Lung (tissue), 12 donors: ENCODE data around the gene INPP4A. TPM values are rescaled to one million over a fixed set of nuclear protein-coding genes. Genes with fewer than 3 reads are reported as not detected.

ENCODE experiments used
- ATAC-seq: fragments of 200-7000 bp; cut with Tn5 transposase; one replicate; pipeline ENCODE4 v1.9.1; 2020; ENCODE audit warnings: moderate number of reproducible peaks; ENCODE audit not compliant: insufficient read depth, low FRiP score
- DNase-seq, 3 donors: peaks; one replicate each; pipeline ENCODE4 v3.0.0-alpha.2; 2013 to 2017
- H3K27ac ChIP-seq, 2 donors: one replicate each; pipeline ENCODE4 v1.5.1; 2013; ENCODE audit warnings: mild to moderate bottlenecking in 2 of 2, moderate library complexity in 2 of 2, control low read depth in 1 of 2, inconsistent platforms in 1 of 2, low read depth in 1 of 2, low read length in 1 of 2
- H3K27me3 ChIP-seq, 3 donors: one replicate each; pipeline ENCODE4 v1.5.1; 2013; ENCODE audit warnings: low read length in 2 of 3; ENCODE audit not compliant: control insufficient read depth in 3 of 3, insufficient read depth in 3 of 3
- H3K36me3 ChIP-seq, 4 donors: one replicate each; pipeline ENCODE4 v1.5.1; 2013; ENCODE audit warnings: low read length in 4 of 4, mild to moderate bottlenecking in 1 of 4, moderate library complexity in 1 of 4; ENCODE audit not compliant: control insufficient read depth in 4 of 4, insufficient read depth in 4 of 4
- H3K4me1 ChIP-seq, 5 donors: one replicate each; pipeline ENCODE4 v1.5.1; 2013; ENCODE audit warnings: low read length in 5 of 5, mild to moderate bottlenecking in 2 of 5, moderate library complexity in 1 of 5; ENCODE audit not compliant: control insufficient read depth in 5 of 5, insufficient read depth in 5 of 5
- H3K4me3 ChIP-seq: one replicate; pipeline ENCODE4 v1.5.1; 2013; ENCODE audit warnings: mild to moderate bottlenecking, control low read depth, moderate library complexity
- H3K9ac ChIP-seq, 2 donors: one replicate each; pipeline ENCODE4 v1.5.1; 2013; ENCODE audit warnings: low read length in 2 of 2, control low read depth in 1 of 2; ENCODE audit not compliant: insufficient read depth in 1 of 2
- H3K9me3 ChIP-seq, 4 donors: one replicate each; pipeline ENCODE4 v1.5.1; 2013; ENCODE audit warnings: low read length in 3 of 4, mild to moderate bottlenecking in 1 of 4, moderate library complexity in 1 of 4; ENCODE audit not compliant: control insufficient read depth in 4 of 4, insufficient read depth in 3 of 4
- WGBS, 2 donors: extraction: QIAGEN DNeasy Blood & Tissue Kit; methylation state at CpG; one replicate each; pipeline ENCODE4 v1.1.7; 2013; 5-methylcytosine and 5-hydroxymethylcytosine counted together
- polyA plus RNA-seq, 2 donors: library from polyadenylated mRNA; stranded (reverse); fragments of 200-250 nt; gene quantifications; one replicate each; pipeline ENCODE4 v1.2.1, GENCODE V29; 2013
- total RNA-seq, 2 donors: library from RNA; depleted of rRNA in 1 of 2; stranded (reverse); fragments of >200 nt in 1 of 2; gene quantifications; one replicate each; pipeline ENCODE4 v1.2.1, GENCODE V29; 2014 to 2021
- TF ChIP-seq, protein P1 (sequence below): IDR thresholded peaks from 2 replicates; pipeline ENCODE4 v1.5.1; 2012; ENCODE audit warnings: mild to moderate bottlenecking; ENCODE audit errors: control extremely low read depth, extremely low read depth
- donor health status: control.
- donor health status: control.
- donor health status: Bipolar disorder and iron deficiency.
- donor health status: healthy.
- donor health status: DM: yes; HTN: yes; CAD: no.

INPP4A gene
- total and polyA plus RNA-seq, 4 donors: 8.0 to 43.3 (median 19.8) TPM

DNA sequence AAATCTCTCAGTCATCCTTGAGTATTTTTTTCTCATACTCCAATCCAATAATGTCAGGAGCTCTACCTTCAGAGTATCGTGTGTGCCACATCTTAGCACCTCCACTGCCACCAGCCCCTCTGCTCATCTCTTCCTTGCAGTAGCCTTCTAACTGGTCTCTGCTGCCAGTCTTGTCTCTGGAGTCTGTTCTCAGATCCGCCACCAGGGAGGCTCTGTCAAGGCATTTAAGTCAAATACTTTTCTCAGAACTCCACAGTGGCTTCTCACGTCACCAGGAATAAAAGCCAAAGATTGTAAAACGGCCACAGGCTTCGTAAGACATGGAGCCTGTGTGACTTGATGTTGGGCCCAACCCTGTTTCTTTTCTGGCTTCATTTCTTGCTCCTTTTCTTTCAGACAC lies 170.8 kb downstream of the INPP4A start:
- no peak for DNase-seq

DNA sequence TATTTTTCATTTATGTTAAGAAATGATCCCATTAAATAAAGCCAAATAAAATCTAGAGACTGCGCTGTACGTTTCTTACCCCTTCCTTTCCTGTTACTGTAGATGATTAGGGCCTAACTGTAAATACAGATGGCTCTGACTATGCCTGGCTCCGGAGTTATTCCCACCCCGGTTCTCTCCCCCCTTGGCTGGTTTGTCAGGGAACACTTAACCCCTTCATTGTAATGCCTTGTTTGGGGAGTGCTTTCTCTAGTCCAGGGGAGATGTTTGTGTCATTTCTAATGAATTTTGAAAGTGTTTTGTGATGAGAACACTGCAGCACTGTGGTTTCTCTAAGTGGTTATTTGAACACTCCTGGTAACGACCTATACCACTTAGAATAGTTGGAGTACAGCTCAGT lies 172.5 kb downstream of the INPP4A start:
- WGBS, 2 donors: 58 to 65% methylated on average over 5 of the region's 5 CpGs
- H3K9ac ChIP-seq: no peak overlapping the region

More for the DNA sequence above, 170.8 kb downstream of the INPP4A start:
- H3K9ac ChIP-seq: no peak overlapping the region
- H3K4me1 ChIP-seq: peaks cover 0 to 4% (median under 1%) of the 10 kb centered on the region in 5 donors
- peaks cover 20 to 38% (median 31%) of the 10 kb centered on the region in 4 donors for H3K36me3 ChIP-seq
- WGBS, 2 donors: 92 to 94% methylated on average over 5 of the region's 5 CpGs
- ATAC-seq: no peak
- H3K4me3 ChIP-seq: no peak overlapping the region
- TF ChIP-seq, protein P1, sequence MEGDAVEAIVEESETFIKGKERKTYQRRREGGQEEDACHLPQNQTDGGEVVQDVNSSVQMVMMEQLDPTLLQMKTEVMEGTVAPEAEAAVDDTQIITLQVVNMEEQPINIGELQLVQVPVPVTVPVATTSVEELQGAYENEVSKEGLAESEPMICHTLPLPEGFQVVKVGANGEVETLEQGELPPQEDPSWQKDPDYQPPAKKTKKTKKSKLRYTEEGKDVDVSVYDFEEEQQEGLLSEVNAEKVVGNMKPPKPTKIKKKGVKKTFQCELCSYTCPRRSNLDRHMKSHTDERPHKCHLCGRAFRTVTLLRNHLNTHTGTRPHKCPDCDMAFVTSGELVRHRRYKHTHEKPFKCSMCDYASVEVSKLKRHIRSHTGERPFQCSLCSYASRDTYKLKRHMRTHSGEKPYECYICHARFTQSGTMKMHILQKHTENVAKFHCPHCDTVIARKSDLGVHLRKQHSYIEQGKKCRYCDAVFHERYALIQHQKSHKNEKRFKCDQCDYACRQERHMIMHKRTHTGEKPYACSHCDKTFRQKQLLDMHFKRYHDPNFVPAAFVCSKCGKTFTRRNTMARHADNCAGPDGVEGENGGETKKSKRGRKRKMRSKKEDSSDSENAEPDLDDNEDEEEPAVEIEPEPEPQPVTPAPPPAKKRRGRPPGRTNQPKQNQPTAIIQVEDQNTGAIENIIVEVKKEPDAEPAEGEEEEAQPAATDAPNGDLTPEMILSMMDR: no peak
- no peaks in the 10 kb centered on the region for H3K9me3 ChIP-seq
- H3K27ac ChIP-seq: no peak overlapping the region
- H3K27me3 ChIP-seq: no peaks in the 10 kb centered on the region

DNA sequence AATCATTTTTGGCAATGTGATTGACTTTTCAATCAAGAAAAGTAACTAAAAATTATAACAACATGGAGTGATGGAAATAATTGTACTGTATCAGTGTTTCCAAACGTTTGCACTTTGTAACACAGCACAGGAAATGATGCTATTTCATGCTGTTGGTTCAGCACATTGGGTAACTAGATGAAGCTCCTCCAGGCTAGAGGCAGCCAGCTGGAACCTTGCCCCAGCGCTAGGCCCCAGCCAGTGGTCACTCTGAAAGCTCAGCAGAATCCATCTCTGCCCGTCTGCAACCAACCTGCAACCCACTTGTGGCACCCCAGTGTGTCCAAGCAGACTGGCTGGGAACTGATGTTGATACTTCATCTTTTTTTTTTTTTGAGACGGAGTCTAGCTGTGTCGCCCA lies 179.0 kb downstream of the INPP4A start:
- Histone ChIP-seq H3K4me1 (no peaks in the 10 kb centered on the region), H3K36me3 (peaks cover 0 to 10% (median 0%) of the 10 kb centered on the region in 4 donors), H3K9me3 (no peaks in the 10 kb centered on the region), H3K4me3 (no peak overlapping the region), H3K9ac (no peak overlapping the region), H3K27ac (no peak overlapping the region), H3K27me3 (no peaks in the 10 kb centered on the region)
- DNase-seq: peak; percentile 48 to 56 (median 54)
- TF ChIP-seq, protein P1: no peak
- WGBS, 2 donors: 53 to 72% methylated on average over 5 of the region's 5 CpGs
- no peak for ATAC-seq

More for the DNA sequence above, 172.5 kb downstream of the INPP4A start:
- TF ChIP-seq, protein P1: no peak
- Histone ChIP-seq H3K27me3 (no peaks in the 10 kb centered on the region), H3K4me1 (no peaks in the 10 kb centered on the region), H3K9me3 (no peaks in the 10 kb centered on the region), H3K27ac (no peak overlapping the region), H3K36me3 (peaks cover 19 to 32% (median 26%) of the 10 kb centered on the region in 4 donors), H3K4me3 (no peak overlapping the region)
- no peak for ATAC-seq
- DNase-seq: no peak

DNA sequence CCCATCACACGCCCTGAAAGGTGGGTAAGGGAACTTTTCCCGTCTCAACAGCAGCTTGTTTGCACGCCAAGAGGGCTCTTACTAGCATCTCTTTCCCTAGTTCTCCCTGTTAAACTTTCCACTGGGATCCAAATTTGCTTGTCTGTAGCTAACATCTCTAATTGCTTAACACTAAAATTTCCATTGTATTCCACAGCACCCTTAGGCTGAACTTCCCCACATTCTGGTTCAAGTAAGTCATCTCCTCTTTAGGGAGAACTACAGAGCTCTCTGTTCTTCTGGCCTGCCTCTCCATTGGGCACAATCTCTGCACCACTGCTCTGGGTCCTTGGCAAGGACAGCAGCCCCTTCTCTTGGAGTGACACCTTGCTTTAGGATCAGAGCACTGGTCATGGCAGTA lies 187.7 kb downstream of the INPP4A start:
- TF ChIP-seq, protein P1: no peak
- Histone ChIP-seq H3K9ac (no peak overlapping the region), H3K9me3 (no peaks in the 10 kb centered on the region), H3K36me3 (peaks cover 0 to 35% (median 2%) of the 10 kb centered on the region in 4 donors), H3K4me1 (no peaks in the 10 kb centered on the region), H3K4me3 (no peak overlapping the region), H3K27me3 (no peaks in the 10 kb centered on the region), H3K27ac (no peak overlapping the region)
- 95 to 97% methylated on average over 3 of the region's 3 CpGs for WGBS, 2 donors
- DNase-seq (no peak), ATAC-seq (no peak)
